IPS-18a (cell line): ENCODE data around the gene DNAJA4.

Experiments
- H3K27ac ChIP-seq: one replicate; pipeline ENCODE4 v1.5.1; 2013; ENCODE audit warnings: low read length
- H3K27me3 ChIP-seq: one replicate; pipeline ENCODE4 v1.6.1; 2013; ENCODE audit warnings: mild to moderate bottlenecking, low read length; ENCODE audit not compliant: control insufficient read depth, insufficient read depth
- H3K36me3 ChIP-seq: one replicate; pipeline ENCODE4 v1.6.1; 2013; ENCODE audit warnings: low read depth, low read length; ENCODE audit not compliant: control insufficient read depth
- H3K4me1 ChIP-seq: one replicate; pipeline ENCODE4 v1.6.1; 2013; ENCODE audit warnings: low read depth, low read length; ENCODE audit not compliant: control insufficient read depth
- H3K4me3 ChIP-seq: one replicate; pipeline ENCODE4 v1.5.1; 2013; ENCODE audit warnings: low read length
- H3K9ac ChIP-seq: one replicate; pipeline ENCODE4 v1.6.1; 2013; ENCODE audit warnings: mild to moderate bottlenecking, low read length, moderate library complexity
- H3K9me3 ChIP-seq: one replicate; pipeline ENCODE4 v1.6.1; 2013; ENCODE audit warnings: low read depth, low read length; ENCODE audit not compliant: control insufficient read depth

Gene DNAJA4

GRCh38 chr15:78264304-78265136 lies at the start of gene DNAJA4:
Gene DNAJA4 (plus strand): TSS chr15:78264562. CDS start chr15:78264764, 202 bp downstream.
- H3K27ac ChIP-seq = no peak within 1 kb of the TSS
- no peaks in the 10 kb centered on the region for H3K36me3 ChIP-seq
- no peaks in the 10 kb centered on the region for H3K27me3 ChIP-seq
- no peak within 1 kb of the TSS for H3K9ac ChIP-seq
- no peaks in the 10 kb centered on the region for H3K9me3 ChIP-seq
- H3K4me1 ChIP-seq = no peaks in the 10 kb centered on the region
- no peak within 1 kb of the TSS for H3K4me3 ChIP-seq

DNA sequence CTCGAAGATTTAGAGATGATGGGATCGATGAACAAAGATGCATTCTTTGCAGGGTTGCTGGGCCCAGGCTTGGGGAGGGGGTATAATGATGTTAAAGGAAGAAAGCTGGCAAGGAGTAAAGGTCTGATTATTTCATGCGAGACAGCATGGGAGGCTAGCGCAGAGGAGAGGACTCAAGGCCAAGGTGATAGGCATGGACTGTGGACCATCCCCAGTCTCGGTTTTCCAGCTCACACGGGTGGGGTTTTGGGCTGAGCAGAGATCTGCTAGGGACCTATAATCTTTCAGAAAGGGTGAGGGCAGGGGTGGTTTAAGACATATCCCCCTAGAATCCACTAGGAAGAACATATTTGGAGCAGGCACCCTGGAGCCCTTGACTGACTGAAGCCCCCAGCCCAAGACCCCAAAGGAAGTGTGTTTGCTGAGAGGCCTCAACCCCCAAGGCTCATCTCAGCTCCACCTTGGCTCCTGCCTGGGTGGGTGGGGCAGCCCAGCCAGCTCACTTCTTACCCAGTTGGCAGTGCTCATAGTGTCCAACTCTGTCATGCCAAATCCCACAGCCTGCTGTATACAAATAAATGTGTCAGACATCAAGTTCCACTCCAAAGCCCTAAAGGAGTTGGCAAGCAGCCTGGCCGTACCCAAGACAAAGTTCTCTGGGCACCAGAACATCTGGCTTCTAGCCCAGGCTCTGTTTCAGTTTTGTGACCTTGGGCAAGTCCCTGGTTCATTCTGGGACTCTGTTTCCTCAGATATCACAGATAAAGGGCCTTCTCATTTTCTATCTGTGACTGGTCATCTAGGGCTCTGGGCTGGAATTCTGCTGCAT lies 47.9 kb upstream of the DNAJA4 start:
- Histone ChIP-seq H3K4me1 (no peaks in the 10 kb centered on the region), H3K27me3 (no peaks in the 10 kb centered on the region), H3K9me3 (no peaks in the 10 kb centered on the region), H3K36me3 (no peaks in the 10 kb centered on the region), H3K27ac (no peak overlapping the region), H3K9ac (no peak overlapping the region), H3K4me3 (no peak overlapping the region)

GRCh38 chr15:78220713-78221112 lies 43.6 kb upstream of the DNAJA4 start:
- Histone ChIP-seq H3K4me1 (no peaks in the 10 kb centered on the region), H3K9me3 (no peaks in the 10 kb centered on the region), H3K27ac (no peak overlapping the region), H3K36me3 (no peaks in the 10 kb centered on the region), H3K27me3 (no peaks in the 10 kb centered on the region), H3K9ac (no peak overlapping the region), H3K4me3 (no peak overlapping the region)

DNA sequence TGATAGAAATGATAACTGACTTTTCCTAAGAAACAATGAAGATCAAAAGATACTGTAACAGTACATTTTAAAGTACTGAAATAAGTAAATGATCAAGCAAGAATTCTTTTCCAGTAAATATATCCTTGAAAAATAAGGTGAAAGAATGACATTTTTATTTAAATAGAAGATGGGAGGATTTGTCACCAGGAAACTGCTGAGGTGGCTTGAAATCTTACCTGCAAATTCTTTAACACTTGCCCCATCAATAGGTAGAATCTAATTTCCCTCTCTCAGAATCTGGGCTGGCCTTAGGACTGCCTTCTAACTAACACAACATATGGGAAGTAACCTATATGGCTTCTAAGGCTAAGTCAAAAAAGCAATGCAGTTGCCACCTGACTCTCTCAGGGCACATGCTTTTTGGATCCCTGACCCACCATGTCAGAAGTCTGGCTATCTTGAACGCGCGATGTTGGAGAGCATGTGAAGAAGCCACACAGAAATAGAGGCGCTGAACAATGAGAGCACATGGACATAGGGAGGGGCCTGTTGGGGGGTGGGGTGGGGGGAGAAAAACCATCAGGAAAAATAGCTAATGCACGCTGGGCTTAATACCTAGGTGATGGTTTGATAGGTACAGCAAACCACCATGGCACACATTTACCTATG lies 41.5 kb upstream of the DNAJA4 start:
- H3K27me3 ChIP-seq = no peaks in the 10 kb centered on the region
- H3K27ac ChIP-seq = no peak overlapping the region
- no peaks in the 10 kb centered on the region for H3K4me1 ChIP-seq
- H3K4me3 ChIP-seq = no peak overlapping the region
- H3K9me3 ChIP-seq = no peaks in the 10 kb centered on the region
- no peak overlapping the region for H3K9ac ChIP-seq
- no peaks in the 10 kb centered on the region for H3K36me3 ChIP-seq

DNA sequence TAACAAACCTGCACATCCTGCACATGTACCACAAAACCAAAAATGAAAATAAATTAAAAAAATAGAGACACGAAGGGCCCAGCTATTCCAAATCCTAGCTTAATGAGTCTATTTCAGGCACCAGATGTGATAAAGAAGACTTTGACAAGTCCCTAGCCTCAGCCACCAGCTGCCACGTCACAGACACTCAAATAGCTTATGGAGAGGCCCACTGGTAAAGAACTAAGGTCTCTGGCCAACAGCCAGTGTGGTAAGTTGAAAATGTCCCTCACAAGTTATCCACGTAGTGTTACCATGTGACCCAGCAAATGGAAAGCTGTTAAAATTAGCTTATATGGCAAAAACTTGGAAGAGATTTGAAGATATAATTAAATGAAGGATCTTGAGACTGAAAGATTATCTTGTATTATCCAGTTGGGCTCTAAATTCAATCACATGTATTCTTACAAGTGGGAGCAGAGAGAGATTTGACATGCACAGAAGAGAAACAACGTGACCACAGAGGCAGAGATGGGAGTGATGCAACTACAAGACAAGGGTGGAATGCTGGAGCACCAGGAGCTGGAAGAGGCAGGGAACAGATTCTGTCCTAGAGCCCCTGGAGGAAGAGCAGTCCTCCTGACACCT lies 40.9 kb upstream of the DNAJA4 start:
- no peak overlapping the region for H3K9ac ChIP-seq
- H3K9me3 ChIP-seq = no peaks in the 10 kb centered on the region
- H3K36me3 ChIP-seq = no peaks in the 10 kb centered on the region
- no peak overlapping the region for H3K4me3 ChIP-seq
- H3K27me3 ChIP-seq = no peaks in the 10 kb centered on the region
- no peak overlapping the region for H3K27ac ChIP-seq
- H3K4me1 ChIP-seq = no peaks in the 10 kb centered on the region

- H3K4me3 ChIP-seq = no peak overlapping the region
- no peak overlapping the region for H3K27ac ChIP-seq
- H3K9ac ChIP-seq = no peak overlapping the region
- no peaks in the 10 kb centered on the region for H3K9me3 ChIP-seq
- no peaks in the 10 kb centered on the region for H3K4me1 ChIP-seq
- no peaks in the 10 kb centered on the region for H3K27me3 ChIP-seq
- H3K36me3 ChIP-seq = no peaks in the 10 kb centered on the region
Observed at GRCh38 chr15:78224023-78224411, 40.3 kb upstream of the DNAJA4 start.

DNA sequence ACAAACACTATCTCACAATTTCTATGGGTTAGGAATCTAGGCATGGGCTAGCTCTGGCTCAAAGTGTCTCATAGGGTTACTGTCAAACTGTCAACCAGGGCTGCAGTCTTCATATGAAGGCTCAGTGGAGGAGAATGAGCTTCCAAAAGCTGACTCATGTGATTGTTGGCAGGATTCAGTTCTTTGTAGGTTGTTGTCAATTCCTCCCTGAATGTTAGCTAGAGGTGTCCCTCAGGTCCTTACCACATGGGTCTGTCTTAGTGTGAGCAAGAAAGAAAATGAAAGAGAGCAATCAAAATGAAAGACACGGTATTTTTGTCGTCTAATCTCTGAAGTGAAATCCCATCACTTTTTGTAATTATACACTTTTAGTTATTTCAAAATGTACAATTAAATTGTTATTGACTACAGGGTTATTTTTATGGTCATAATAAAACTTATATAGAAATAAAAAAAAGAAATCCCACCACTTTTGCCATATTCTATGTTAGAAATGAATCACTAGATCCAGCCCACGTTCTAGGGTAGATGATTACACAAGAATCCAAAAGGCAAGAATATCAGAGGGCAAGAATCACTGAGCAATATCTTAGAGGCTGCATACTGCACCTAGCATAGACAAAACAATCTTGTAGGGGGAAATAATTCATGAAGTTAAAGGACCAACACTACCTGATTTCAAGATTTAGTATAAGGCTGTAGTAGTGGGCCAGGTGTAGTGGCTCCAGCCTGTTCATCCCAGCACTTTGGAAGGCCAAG lies 38.4 kb upstream of the DNAJA4 start:
- no peaks in the 10 kb centered on the region for H3K36me3 ChIP-seq
- no peak overlapping the region for H3K27ac ChIP-seq
- H3K9ac ChIP-seq = no peak overlapping the region
- H3K4me3 ChIP-seq = no peak overlapping the region
- H3K9me3 ChIP-seq = no peaks in the 10 kb centered on the region
- no peaks in the 10 kb centered on the region for H3K27me3 ChIP-seq
- H3K4me1 ChIP-seq = no peaks in the 10 kb centered on the region

GRCh38 chr15:78228356-78228996 lies 35.9 kb upstream of the DNAJA4 start:
- Histone ChIP-seq H3K9me3 (no peaks in the 10 kb centered on the region), H3K4me1 (no peaks in the 10 kb centered on the region), H3K27me3 (no peaks in the 10 kb centered on the region), H3K36me3 (no peaks in the 10 kb centered on the region), H3K9ac (no peak overlapping the region), H3K27ac (no peak overlapping the region), H3K4me3 (no peak overlapping the region)

- H3K9ac ChIP-seq = no peak overlapping the region
- no peak overlapping the region for H3K4me3 ChIP-seq
- H3K27ac ChIP-seq = no peak overlapping the region
- H3K36me3 ChIP-seq = no peaks in the 10 kb centered on the region
- H3K9me3 ChIP-seq = no peaks in the 10 kb centered on the region
- H3K4me1 ChIP-seq = peaks cover 3% of the 10 kb centered on the region
- H3K27me3 ChIP-seq = no peaks in the 10 kb centered on the region
Observed at GRCh38 chr15:78229431-78230406, 34.6 kb upstream of the DNAJA4 start.

DNA sequence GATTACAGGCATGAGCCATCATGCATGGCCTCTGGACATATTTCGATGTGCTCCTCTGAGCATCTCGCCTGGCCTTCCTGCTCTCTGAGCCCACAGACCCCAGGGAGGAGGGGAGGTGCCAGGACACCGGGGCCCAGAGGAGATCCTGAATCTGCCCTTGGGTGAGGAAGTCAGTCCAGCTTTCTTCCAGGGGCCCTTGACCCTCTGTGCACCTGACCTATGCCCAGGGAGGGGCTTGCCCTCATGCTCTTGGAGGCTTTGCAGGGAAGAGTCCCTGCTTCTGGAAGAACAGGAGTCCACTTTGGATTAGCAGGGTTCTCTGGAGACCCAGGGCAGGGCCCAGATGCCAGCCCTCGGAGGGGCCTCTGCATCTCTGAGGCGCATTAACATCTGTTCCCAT lies 31.4 kb upstream of the DNAJA4 start:
- peaks cover 11% of the 10 kb centered on the region for H3K4me1 ChIP-seq
- H3K9ac ChIP-seq = no peak overlapping the region
- no peaks in the 10 kb centered on the region for H3K36me3 ChIP-seq
- H3K27ac ChIP-seq = no peak overlapping the region
- H3K27me3 ChIP-seq = no peaks in the 10 kb centered on the region
- H3K9me3 ChIP-seq = no peaks in the 10 kb centered on the region
- H3K4me3 ChIP-seq = no peak overlapping the region
